HG03103 (cell line): ENCODE results near the gene PGAM2.
A peak's percentile ranks its signal among the peaks of the same experiment; 100 is the strongest.
"Not testable (repeated sequence)": the region's sequence is repeated elsewhere in the genome, so short reads cannot be mapped to it uniquely, and the experiment has no call there.

Experiments used
- ATAC-seq: cut with Tn5 transposase; IDR thresholded peaks from one replicate; pipeline ENCODE4 v1.9.1; 2021; ENCODE audit warnings: low read depth; ENCODE audit not compliant: unreplicated experiment

Gene PGAM2

GRCh38 chr7:44056681-44057080 is 8.7 kb downstream of the PGAM2 start:
- no peak for ATAC-seq

GRCh38 chr7:44052771-44053365 is 12.5 kb downstream of the PGAM2 start:
- ATAC-seq, result no peak

- ATAC-seq, result no peak
These were observed 13.7 kb downstream of the PGAM2 start for GRCh38 chr7:44051611-44052220.

- no peak for ATAC-seq
These were observed 14.3 kb downstream of the PGAM2 start for GRCh38 chr7:44050915-44051560.

- ATAC-seq, result no peak
These were observed 15.0 kb downstream of the PGAM2 start for GRCh38 chr7:44050121-44050914.

GRCh38 chr7:44048031-44048795 is 17.2 kb downstream of the PGAM2 start:
- no peak for ATAC-seq

- ATAC-seq, result peak; percentile 55
These were observed 18.9 kb downstream of the PGAM2 start for GRCh38 chr7:44046321-44047061.

GRCh38 chr7:44045226-44046014 is 19.9 kb downstream of the PGAM2 start:
- ATAC-seq, result no peak

GRCh38 chr7:44044315-44045225 is 20.8 kb downstream of the PGAM2 start, which contains the start of gene DBNL:
Gene DBNL (plus strand): TSS chr7:44044702. CDS start chr7:44044738, 36 bp downstream.
- ATAC-seq, result peak; percentile 50

- ATAC-seq, result no peak
These were observed 21.5 kb downstream of the PGAM2 start for GRCh38 chr7:44043902-44044301.

- no peak for ATAC-seq
These were observed 23.1 kb downstream of the PGAM2 start for GRCh38 chr7:44042221-44042620.

GRCh38 chr7:44040493-44040891 is 24.9 kb downstream of the PGAM2 start:
- peak; percentile 38 for ATAC-seq

- peak; percentile 3 for ATAC-seq
These were observed 25.4 kb downstream of the PGAM2 start for GRCh38 chr7:44039800-44040492.

- peak; percentile 54 for ATAC-seq
These were observed 26.3 kb downstream of the PGAM2 start for GRCh38 chr7:44038961-44039558.

- ATAC-seq, result not testable (repeated sequence)
These were observed 26.8 kb downstream of the PGAM2 start for GRCh38 chr7:44038553-44038952.

GRCh38 chr7:44037951-44038350 is 27.4 kb downstream of the PGAM2 start:
- not testable (repeated sequence) for ATAC-seq

GRCh38 chr7:44036364-44036763 is 29.0 kb downstream of the PGAM2 start:
- ATAC-seq, result not testable (repeated sequence)
